MCF 10A (cell line): ENCODE results near the gene INSL3. TPM values are rescaled to one million over a fixed set of nuclear protein-coding genes. Genes with fewer than 3 reads are reported as not detected.

Source experiments
- BruUV-seq: library from RNA; stranded (reverse); fragments of 400-500 nt; replicated peaks from 2 replicates; lab custom pipeline; 2021; lab: Mats Ljungman, UMichigan
- CTCF ChIA-PET: fragments of 300-600 bp; sonication (Branson Sonifier 250); formaldehyde crosslinking; extraction: SDS; loops from one replicate; lab custom pipeline; 2021; ENCODE audit warnings: antibody characterized with exemption, inconsistent platforms; lab: Yijun Ruan, JAX
- POLR2A ChIA-PET: fragments of 300-600, 350-650 bp; sonication (Branson Sonifier 250); formaldehyde crosslinking; extraction: SDS; loops from one replicate; lab custom pipeline; 2020; ENCODE audit warnings: antibody characterized with exemption, inconsistent platforms; lab: Yijun Ruan, JAX
- DNase-seq: peaks from one replicate; pipeline ENCODE4 v3.0.0-alpha.2; 2018; ENCODE audit not compliant: unreplicated experiment
- H3K27ac Mint-ChIP-seq: one replicate; pipeline ENCODE4 v1.8.0; 2022; ENCODE audit warnings: mild to moderate bottlenecking, low read depth, mixed read lengths; ENCODE audit not compliant: unreplicated experiment
- H3K27me3 Mint-ChIP-seq: one replicate; pipeline ENCODE4 v1.8.0; 2022; ENCODE audit warnings: mixed read lengths; ENCODE audit not compliant: insufficient read depth, unreplicated experiment
- H3K36me3 Mint-ChIP-seq: one replicate; pipeline ENCODE4 v1.8.0; 2022; ENCODE audit warnings: mild to moderate bottlenecking, moderate library complexity, mixed read lengths; ENCODE audit not compliant: insufficient read depth, unreplicated experiment
- H3K4me1 Mint-ChIP-seq: one replicate; pipeline ENCODE4 v1.8.0; 2022; ENCODE audit warnings: mixed read lengths; ENCODE audit not compliant: insufficient read depth, unreplicated experiment
- H3K4me3 Mint-ChIP-seq: one replicate; pipeline ENCODE4 v1.8.0; 2022; ENCODE audit warnings: mild to moderate bottlenecking, moderate library complexity, mixed read lengths; ENCODE audit not compliant: unreplicated experiment
- H3K9me3 Mint-ChIP-seq: one replicate; pipeline ENCODE4 v1.8.0; 2022; ENCODE audit warnings: mixed read lengths; ENCODE audit not compliant: unreplicated experiment
- intact Hi-C: fragments of 100-400 bp; cut with micrococcal nuclease; formaldehyde crosslinking; loops from 2 replicates; pipeline ENCODE4 v1.14.1; 2022
- total RNA-seq: library from RNA; stranded (reverse); gene quantifications from 2 replicates; pipeline ENCODE4 v1.2.3, GENCODE V29; 2022
- TF ChIP-seq, protein P1 (sequence below): fragments of 200-600 bp; IDR thresholded peaks from one replicate; pipeline ENCODE4 v1.8.0; 2022; ENCODE audit warnings: antibody characterized with exemption, mild to moderate bottlenecking; ENCODE audit not compliant: unreplicated experiment

The INSL3 gene
- total RNA-seq, 1 experiment from 2014 or later: not detected

GRCh38 chr19:17854061-17854460, 32.7 kb upstream of the INSL3 start:
- no TSS peak for BruUV-seq
- Mint-ChIP-seq H3K27ac (no peak overlapping the region), H3K36me3 (no peaks in the 10 kb centered on the region), H3K27me3 (no peaks in the 10 kb centered on the region), H3K4me1 (peaks cover 10% of the 10 kb centered on the region), H3K9me3 (no peaks in the 10 kb centered on the region), H3K4me3 (no peak overlapping the region)
- TF ChIP-seq, protein P1, sequence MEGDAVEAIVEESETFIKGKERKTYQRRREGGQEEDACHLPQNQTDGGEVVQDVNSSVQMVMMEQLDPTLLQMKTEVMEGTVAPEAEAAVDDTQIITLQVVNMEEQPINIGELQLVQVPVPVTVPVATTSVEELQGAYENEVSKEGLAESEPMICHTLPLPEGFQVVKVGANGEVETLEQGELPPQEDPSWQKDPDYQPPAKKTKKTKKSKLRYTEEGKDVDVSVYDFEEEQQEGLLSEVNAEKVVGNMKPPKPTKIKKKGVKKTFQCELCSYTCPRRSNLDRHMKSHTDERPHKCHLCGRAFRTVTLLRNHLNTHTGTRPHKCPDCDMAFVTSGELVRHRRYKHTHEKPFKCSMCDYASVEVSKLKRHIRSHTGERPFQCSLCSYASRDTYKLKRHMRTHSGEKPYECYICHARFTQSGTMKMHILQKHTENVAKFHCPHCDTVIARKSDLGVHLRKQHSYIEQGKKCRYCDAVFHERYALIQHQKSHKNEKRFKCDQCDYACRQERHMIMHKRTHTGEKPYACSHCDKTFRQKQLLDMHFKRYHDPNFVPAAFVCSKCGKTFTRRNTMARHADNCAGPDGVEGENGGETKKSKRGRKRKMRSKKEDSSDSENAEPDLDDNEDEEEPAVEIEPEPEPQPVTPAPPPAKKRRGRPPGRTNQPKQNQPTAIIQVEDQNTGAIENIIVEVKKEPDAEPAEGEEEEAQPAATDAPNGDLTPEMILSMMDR: no peak
- intact Hi-C loops: loop anchor here (10.0 kb wide), 2 partner anchors 389 to 459 kb away; partner anchors contain the start of genes CCDC194 and NXNL1
- ChIA-PET POLR2A (no interaction called here), CTCF (interaction anchor here (0.6 to 2.9 kb wide), 9 partner anchors 10 to 545 kb away, joined by 3 to 12 read pairs (median 6); partner anchors contain the start of genes DDA1 and PGLS)
- DNase-seq: no peak

DNA sequence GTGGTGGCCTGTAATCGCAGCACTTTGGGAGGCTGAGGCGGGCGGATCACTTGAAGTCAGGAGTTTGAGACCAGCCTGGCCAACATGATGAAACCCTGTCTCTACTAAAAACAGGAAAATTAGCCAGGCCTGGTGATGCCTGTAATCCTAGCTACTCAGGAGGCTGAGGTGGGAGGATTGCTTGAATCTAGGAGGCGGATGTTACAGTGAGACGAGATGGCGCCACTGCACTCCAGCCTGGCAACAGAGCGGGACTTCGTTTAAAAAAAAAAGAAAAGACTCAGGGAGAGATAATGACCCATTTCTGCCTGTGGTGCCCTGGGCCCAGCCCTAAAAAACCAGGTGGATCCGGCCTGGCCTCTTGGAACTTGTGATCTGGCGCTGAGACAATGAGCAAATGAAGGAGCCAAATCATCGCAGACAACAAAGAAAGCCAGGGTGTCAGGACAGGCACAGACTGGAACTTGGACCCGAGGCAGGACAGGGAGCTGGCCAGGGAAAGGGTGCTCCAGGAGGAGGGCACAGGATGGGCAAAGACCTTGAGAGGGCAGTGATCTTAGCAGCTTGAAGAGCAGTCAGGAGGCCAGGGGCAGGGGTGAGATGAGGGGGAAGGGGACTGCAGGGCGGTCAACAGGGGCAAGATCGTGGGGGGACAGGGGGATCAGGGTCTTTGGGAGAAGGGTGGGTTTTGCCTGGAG, 27.4 kb upstream of the INSL3 start:
- Mint-ChIP-seq H3K9me3 (no peaks in the 10 kb centered on the region), H3K4me1 (peaks cover 9% of the 10 kb centered on the region), H3K27ac (peak overlapping the region; percentile 33), H3K4me3 (no peak overlapping the region), H3K36me3 (no peaks in the 10 kb centered on the region), H3K27me3 (no peaks in the 10 kb centered on the region)
- ChIA-PET CTCF (interaction anchor here (0.8 to 0.9 kb wide), 2 partner anchors 147 to 458 kb away, joined by 3 to 4 read pairs; no protein-coding TSS in a partner anchor), POLR2A (interaction anchor here (0.8 kb wide), 1 partner anchor 11 kb away, joined by 3 read pairs; the partner anchor contains the start of gene RPL18A)
- DNase-seq: peak; percentile 48
- BruUV-seq: no TSS peak
- intact Hi-C loops: no loop called here
- TF ChIP-seq, protein P1: no peak

GRCh38 chr19:17847538-17848366, 26.4 kb upstream of the INSL3 start, which contains the start of gene JAK3:
Gene JAK3 (minus strand): TSS chr19:17847982. CDS start chr19:17844417, 3,565 bp downstream.
- H3K4me1 Mint-ChIP-seq: peaks cover 9% of the 10 kb centered on the region
- CTCF ChIA-PET: no interaction called here
- H3K36me3 Mint-ChIP-seq: no peaks in the 10 kb centered on the region
- DNase-seq: no peak
- peak within 1 kb of the TSS; percentile 33 for H3K27ac Mint-ChIP-seq
- H3K9me3 Mint-ChIP-seq: no peaks in the 10 kb centered on the region
- no peak within 1 kb of the TSS for H3K4me3 Mint-ChIP-seq
- BruUV-seq: no TSS peak
- TF ChIP-seq, protein P1: no peak
- POLR2A ChIA-PET: no interaction called here
- intact Hi-C loops: no loop called here
- H3K27me3 Mint-ChIP-seq: no peaks in the 10 kb centered on the region

DNA sequence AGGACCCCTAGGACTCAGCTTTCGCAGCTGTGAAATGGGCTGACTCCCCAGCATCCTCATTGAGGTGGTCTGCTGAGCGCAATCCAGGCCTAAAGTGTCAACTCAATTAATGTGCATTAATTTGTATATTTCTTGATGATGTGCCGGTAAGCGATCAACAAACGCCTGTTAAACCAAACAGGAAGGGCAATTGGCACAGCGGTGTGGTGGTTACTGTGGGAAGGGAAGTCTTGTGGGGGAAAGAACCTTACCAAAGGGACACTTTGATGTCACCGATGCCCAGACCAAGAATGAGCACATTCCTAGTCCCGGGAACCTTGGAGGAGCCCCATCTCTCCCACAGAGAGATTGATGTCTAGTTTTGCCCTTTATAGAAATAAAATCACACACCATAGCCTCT, 24.8 kb upstream of the INSL3 start:
- POLR2A ChIA-PET: no interaction called here

More for the DNA sequence above, 24.8 kb upstream of the INSL3 start:
- no peaks in the 10 kb centered on the region for H3K36me3 Mint-ChIP-seq
- H3K4me3 Mint-ChIP-seq: no peak overlapping the region
- H3K27ac Mint-ChIP-seq: no peak overlapping the region
- intact Hi-C loops: no loop called here
- H3K9me3 Mint-ChIP-seq: no peaks in the 10 kb centered on the region
- no TSS peak for BruUV-seq
- no peak for DNase-seq
- TF ChIP-seq, protein P1: no peak
- peaks cover 9% of the 10 kb centered on the region for H3K4me1 Mint-ChIP-seq
- CTCF ChIA-PET: interaction anchor here (0.5 kb wide), 1 partner anchor 13 kb away, joined by 4 read pairs; no protein-coding TSS in a partner anchor
- H3K27me3 Mint-ChIP-seq: no peaks in the 10 kb centered on the region
